Right hindlimb (tissue), 1 donor: ENCODE measurements around the gene ATXN7L3.
"Not testable (repeated sequence)": the region's sequence is repeated elsewhere in the genome, so short reads cannot be mapped to it uniquely, and the experiment has no call there.

Experiments
- DNase-seq: peaks from one replicate; pipeline ENCODE4 v3.0.0-alpha.2; 2018

ATXN7L3 gene

GRCh38 chr17:44199553-44200477 is at the start of gene ATXN7L3:
ATXN7L3 (minus strand) TSS chr17:44199884; CDS start chr17:44198070, 1,814 bp downstream.
- DNase-seq: peak; percentile 99

- DNase-seq: no peak
Measured at GRCh38 chr17:44247876-44248736, 48.4 kb upstream of the ATXN7L3 start.

GRCh38 chr17:44247440-44247841 is 47.8 kb upstream of the ATXN7L3 start:
- DNase-seq: peak; percentile 42

GRCh38 chr17:44241106-44241624 is 41.5 kb upstream of the ATXN7L3 start:
- DNase-seq: no peak

- DNase-seq: not testable (repeated sequence)
Measured at GRCh38 chr17:44237886-44238285, 38.2 kb upstream of the ATXN7L3 start.

- peak; percentile 7 for DNase-seq
Measured at GRCh38 chr17:44236444-44236991, 36.8 kb upstream of the ATXN7L3 start.

GRCh38 chr17:44235583-44235936 is 35.9 kb upstream of the ATXN7L3 start:
- DNase-seq: no peak

GRCh38 chr17:44233582-44233981 is 33.9 kb upstream of the ATXN7L3 start:
- no peak for DNase-seq

- no peak for DNase-seq
Measured at GRCh38 chr17:44232061-44232460, 32.4 kb upstream of the ATXN7L3 start.

GRCh38 chr17:44230140-44230539 is 30.5 kb upstream of the ATXN7L3 start:
- peak; percentile 52 for DNase-seq

GRCh38 chr17:44229090-44229489 is 29.4 kb upstream of the ATXN7L3 start:
- no peak for DNase-seq

GRCh38 chr17:44223541-44224071 is 23.9 kb upstream of the ATXN7L3 start:
- peak; percentile 64 for DNase-seq

- peak; percentile 78 for DNase-seq
Measured at GRCh38 chr17:44222112-44222869, 22.6 kb upstream of the ATXN7L3 start.

- DNase-seq: no peak
Measured at GRCh38 chr17:44221862-44222111, 22.1 kb upstream of the ATXN7L3 start.

GRCh38 chr17:44221084-44221861 is 21.6 kb upstream of the ATXN7L3 start:
- peak; percentile 92 for DNase-seq

- peak; percentile 77 for DNase-seq
Measured at GRCh38 chr17:44220213-44221083, 20.8 kb upstream of the ATXN7L3 start.

- DNase-seq: peak; percentile 91
Measured at GRCh38 chr17:44219616-44220212, 20.0 kb upstream of the ATXN7L3 start, which contains the start of gene UBTF. UBTF (minus strand) TSS chr17:44219675; CDS start chr17:44218229, 1,446 bp downstream.

GRCh38 chr17:44219108-44219615 is 19.5 kb upstream of the ATXN7L3 start:
- DNase-seq: no peak

- DNase-seq: peak; percentile 92
Measured at GRCh38 chr17:44218344-44219107, 18.8 kb upstream of the ATXN7L3 start.
